ENCODE results near the gene SORCS2.

Gene SORCS2

DNA sequence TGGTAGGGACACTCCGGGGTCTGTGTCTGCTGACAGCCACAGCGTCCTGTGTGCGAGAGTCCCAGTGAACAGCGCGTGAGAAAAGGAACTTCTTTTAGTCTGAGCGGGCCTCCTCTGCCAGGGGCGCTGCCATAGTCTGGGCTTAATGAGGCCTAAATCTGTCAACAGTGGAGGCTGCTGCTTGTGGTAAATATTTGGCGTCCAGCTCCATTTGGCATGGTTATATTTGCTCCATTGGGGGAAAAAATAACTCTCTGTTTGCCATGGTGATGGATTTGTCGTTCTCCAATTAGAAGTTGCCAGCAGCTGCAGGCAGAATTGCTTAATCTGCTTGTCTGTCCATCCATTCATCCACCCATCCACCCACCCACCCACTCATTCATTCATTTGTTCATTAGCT, 313.8 kb downstream of the SORCS2 start:
- H3K27me3 ChIP-seq (ENCODE audit: control insufficient read depth, low read length): no peaks in the 10 kb centered on the region
- peaks cover 32% of the 10 kb centered on the region for H3F3A ChIP-seq (ENCODE audit: control insufficient read depth, insufficient read depth)
- H3K36me3 ChIP-seq (ENCODE audit: control insufficient read depth, low read length): no peaks in the 10 kb centered on the region
- H3K4me2 ChIP-seq (ENCODE audit: low read length): 0 out of 2 replicates have a peak overlapping the region, but pooled peaks have one; percentile 25
- TF ChIP-seq EZH2phosphoT487 (IDR thresholded peaks at IDR 0.05; ENCODE audit: borderline replicate concordance, low read length): no peak
- TF ChIP-seq, protein P1, sequence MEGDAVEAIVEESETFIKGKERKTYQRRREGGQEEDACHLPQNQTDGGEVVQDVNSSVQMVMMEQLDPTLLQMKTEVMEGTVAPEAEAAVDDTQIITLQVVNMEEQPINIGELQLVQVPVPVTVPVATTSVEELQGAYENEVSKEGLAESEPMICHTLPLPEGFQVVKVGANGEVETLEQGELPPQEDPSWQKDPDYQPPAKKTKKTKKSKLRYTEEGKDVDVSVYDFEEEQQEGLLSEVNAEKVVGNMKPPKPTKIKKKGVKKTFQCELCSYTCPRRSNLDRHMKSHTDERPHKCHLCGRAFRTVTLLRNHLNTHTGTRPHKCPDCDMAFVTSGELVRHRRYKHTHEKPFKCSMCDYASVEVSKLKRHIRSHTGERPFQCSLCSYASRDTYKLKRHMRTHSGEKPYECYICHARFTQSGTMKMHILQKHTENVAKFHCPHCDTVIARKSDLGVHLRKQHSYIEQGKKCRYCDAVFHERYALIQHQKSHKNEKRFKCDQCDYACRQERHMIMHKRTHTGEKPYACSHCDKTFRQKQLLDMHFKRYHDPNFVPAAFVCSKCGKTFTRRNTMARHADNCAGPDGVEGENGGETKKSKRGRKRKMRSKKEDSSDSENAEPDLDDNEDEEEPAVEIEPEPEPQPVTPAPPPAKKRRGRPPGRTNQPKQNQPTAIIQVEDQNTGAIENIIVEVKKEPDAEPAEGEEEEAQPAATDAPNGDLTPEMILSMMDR (IDR thresholded peaks at IDR 0.05; ENCODE audit: low read depth, low read length, poor library complexity, severe bottlenecking): no peak
- H3K79me2 ChIP-seq (ENCODE audit: control insufficient read depth, low read length): no peaks in the 10 kb centered on the region; the same call in 1 of the 2 replicates
- H3K27ac ChIP-seq (ENCODE audit: low read depth, low read length): peak overlapping the region; percentile 98
- H3K9me2 ChIP-seq (replicated peaks; ENCODE audit: control insufficient read depth, low read length): no peaks in the 10 kb centered on the region
- peaks cover 95% of the 10 kb centered on the region for H3K4me1 ChIP-seq (ENCODE audit: control insufficient read depth, low read length)
- no peaks in the 10 kb centered on the region for H3K9me3 ChIP-seq (ENCODE audit: control insufficient read depth, insufficient read depth, low read length)
- H4K20me1 ChIP-seq (ENCODE audit: control insufficient read depth, insufficient read depth, low read depth, low read length): no peaks in the 10 kb centered on the region
- no peak overlapping the region for H3K4me3 ChIP-seq (ENCODE audit: low read length)

DNA sequence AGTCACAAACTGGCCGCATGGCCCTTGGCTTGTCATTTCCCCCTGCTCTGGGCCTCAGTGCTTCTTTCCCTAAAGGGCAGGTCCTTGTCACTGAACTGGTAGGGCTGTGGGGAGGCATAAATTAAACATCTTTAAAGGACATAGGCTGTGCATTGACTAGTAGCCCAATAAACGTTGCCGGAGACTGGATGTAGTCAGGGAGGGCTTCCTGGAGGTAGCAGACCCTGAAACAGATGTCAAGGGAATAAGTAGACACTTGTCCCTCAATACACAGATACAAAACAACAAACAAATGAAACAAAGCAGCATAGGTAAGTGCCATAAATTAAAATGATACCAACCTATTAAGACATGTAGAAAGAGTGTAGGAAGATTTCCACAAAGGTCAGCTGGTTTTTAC, 314.2 kb downstream of the SORCS2 start:
- Histone ChIP-seq H3K27me3 (ENCODE audit: control insufficient read depth, low read length) (no peaks in the 10 kb centered on the region), H3K36me3 (ENCODE audit: control insufficient read depth, low read length) (no peaks in the 10 kb centered on the region), H3F3A (ENCODE audit: control insufficient read depth, insufficient read depth) (peaks cover 32% of the 10 kb centered on the region), H3K4me2 (ENCODE audit: low read length) (peak overlapping the region; percentile 25; the same call in 1 of the 2 replicates), H3K79me2 (ENCODE audit: control insufficient read depth, low read length) (no peaks in the 10 kb centered on the region; the same call in 1 of the 2 replicates), H3K9me2 (replicated peaks; ENCODE audit: control insufficient read depth, low read length) (no peaks in the 10 kb centered on the region), H3K4me3 (ENCODE audit: low read length) (no peak overlapping the region), H3K9me3 (ENCODE audit: control insufficient read depth, insufficient read depth, low read length) (no peaks in the 10 kb centered on the region), H4K20me1 (ENCODE audit: control insufficient read depth, insufficient read depth, low read depth, low read length) (no peaks in the 10 kb centered on the region), H3K4me1 (ENCODE audit: control insufficient read depth, low read length) (peaks cover 99% of the 10 kb centered on the region), H3K27ac (ENCODE audit: low read depth, low read length) (peak overlapping the region; percentile 98)
- TF ChIP-seq EZH2phosphoT487 (IDR thresholded peaks at IDR 0.05; ENCODE audit: borderline replicate concordance, low read length): no peak
- TF ChIP-seq, protein P1 (IDR thresholded peaks at IDR 0.05; ENCODE audit: low read depth, low read length, poor library complexity, severe bottlenecking): no peak

DNA sequence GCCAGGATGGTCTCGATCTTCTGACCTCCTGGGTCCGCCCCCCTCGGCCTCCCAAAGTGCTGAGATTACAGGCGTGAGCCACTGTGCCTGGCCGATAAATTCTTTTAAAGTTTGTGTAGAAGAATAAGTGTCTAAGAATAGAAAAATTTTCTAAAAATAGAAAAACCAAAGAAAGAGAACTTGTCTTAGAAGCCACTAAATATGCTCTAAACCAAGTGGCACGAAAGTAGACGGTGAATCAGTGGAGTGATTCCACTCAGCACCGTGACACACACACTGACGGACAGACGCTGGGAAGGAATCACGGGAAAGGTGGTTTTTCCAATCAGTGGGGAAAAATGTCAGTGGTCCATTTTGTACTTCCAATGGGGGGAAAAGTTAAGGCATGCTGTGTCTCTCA, 315.0 kb downstream of the SORCS2 start:
- peak overlapping the region; percentile 98 for H3K27ac ChIP-seq (ENCODE audit: low read depth, low read length)
- H3K79me2 ChIP-seq (ENCODE audit: control insufficient read depth, low read length): no peaks in the 10 kb centered on the region; the same call in 1 of the 2 replicates
- H3K4me3 ChIP-seq (ENCODE audit: low read length): peak overlapping the region; percentile 49
- H3K9me3 ChIP-seq (ENCODE audit: control insufficient read depth, insufficient read depth, low read length): no peaks in the 10 kb centered on the region
- H3F3A ChIP-seq (ENCODE audit: control insufficient read depth, insufficient read depth): peaks cover 32% of the 10 kb centered on the region
- no peaks in the 10 kb centered on the region for H3K27me3 ChIP-seq (ENCODE audit: control insufficient read depth, low read length)
- no peak for TF ChIP-seq EZH2phosphoT487 (IDR thresholded peaks at IDR 0.05; ENCODE audit: borderline replicate concordance, low read length)
- TF ChIP-seq, protein P1 (IDR thresholded peaks at IDR 0.05; ENCODE audit: low read depth, low read length, poor library complexity, severe bottlenecking): no peak
- peak overlapping the region; percentile 82 for H3K4me2 ChIP-seq (ENCODE audit: low read length)
- no peaks in the 10 kb centered on the region for H4K20me1 ChIP-seq (ENCODE audit: control insufficient read depth, insufficient read depth, low read depth, low read length)
- no peaks in the 10 kb centered on the region for H3K9me2 ChIP-seq (replicated peaks; ENCODE audit: control insufficient read depth, low read length)
- H3K4me1 ChIP-seq (ENCODE audit: control insufficient read depth, low read length): peaks cover 100% of the 10 kb centered on the region
- H3K36me3 ChIP-seq (ENCODE audit: control insufficient read depth, low read length): no peaks in the 10 kb centered on the region

Measured in DOHH2 (cell line).